ENCODE measurements around the gene ANKLE2.
"Not testable (repeated sequence)": the region's sequence is repeated elsewhere in the genome, so short reads cannot be mapped to it uniquely, and the experiment has no call there.

- TF ChIP-seq POLR2AphosphoS5 (IDR thresholded peaks at IDR 0.05; ENCODE audit: low read depth); CTCF (IDR thresholded peaks at IDR 0.05; ENCODE audit: insufficient read depth, low read length); REST (IDR thresholded peaks at IDR 0.05; ENCODE audit: insufficient replicate concordance, low read depth): not testable (repeated sequence)
These were observed 66.7 kb downstream of the ANKLE2 start for GRCh38 chr12:132694888-132695287.
